Measurements from ENCODE around the gene THEMIS. TPM values are rescaled to one million over a fixed set of nuclear protein-coding genes. Genes with fewer than 3 reads are reported as not detected.
"Not testable (repeated sequence)": the region's sequence is repeated elsewhere in the genome, so short reads cannot be mapped to it uniquely, and the experiment has no call there.

THEMIS gene
- total RNA-seq, 1 donor from 2014 or later = 0.08 TPM

DNA sequence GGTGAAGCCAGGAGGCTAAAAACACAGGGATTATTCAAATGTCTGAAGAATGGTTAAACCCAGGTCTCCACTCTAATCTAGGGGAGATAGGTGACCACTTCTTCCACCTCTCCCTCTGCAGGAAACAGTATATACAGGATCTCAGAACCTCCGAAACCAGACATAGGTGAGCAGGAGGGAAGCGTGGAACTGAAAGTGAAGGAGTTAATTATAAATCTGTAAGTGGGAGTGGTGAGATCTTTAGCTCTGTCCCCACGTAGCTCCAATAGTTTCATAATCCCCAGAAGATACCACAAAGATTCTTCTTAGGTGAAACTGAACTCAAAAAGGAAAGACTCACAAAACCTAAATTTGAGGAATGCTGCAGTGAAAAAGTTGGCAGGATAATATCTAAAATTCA is 76.8 kb downstream of the THEMIS start:
- ATAC-seq (no peak), DNase-seq (ENCODE audit: missing footprints) (no peak)
- intact Hi-C loops (cut with DNase I) = no loop called here

DNA sequence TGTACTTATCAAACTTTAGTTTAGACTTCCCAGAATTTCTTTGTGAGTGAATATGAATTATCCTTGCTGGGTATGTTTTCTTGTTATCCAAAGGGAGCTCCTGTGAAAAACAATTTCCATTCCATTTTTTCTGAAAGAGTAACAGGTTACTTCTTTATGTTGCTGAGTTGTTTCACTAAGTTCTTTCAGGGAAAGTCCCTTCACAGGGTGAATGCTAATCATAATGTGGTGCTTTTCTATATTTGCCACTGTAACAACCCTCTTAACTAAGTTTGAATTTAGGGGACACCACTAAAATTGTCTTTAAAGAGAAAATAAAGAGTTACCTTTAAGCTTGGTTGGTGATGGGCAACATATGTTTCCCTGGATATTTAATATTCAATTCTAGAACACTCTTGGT is 79.4 kb downstream of the THEMIS start:
- DNase-seq (ENCODE audit: missing footprints) = no peak
- intact Hi-C loops (cut with DNase I) = no loop called here
- ATAC-seq = no peak

DNA sequence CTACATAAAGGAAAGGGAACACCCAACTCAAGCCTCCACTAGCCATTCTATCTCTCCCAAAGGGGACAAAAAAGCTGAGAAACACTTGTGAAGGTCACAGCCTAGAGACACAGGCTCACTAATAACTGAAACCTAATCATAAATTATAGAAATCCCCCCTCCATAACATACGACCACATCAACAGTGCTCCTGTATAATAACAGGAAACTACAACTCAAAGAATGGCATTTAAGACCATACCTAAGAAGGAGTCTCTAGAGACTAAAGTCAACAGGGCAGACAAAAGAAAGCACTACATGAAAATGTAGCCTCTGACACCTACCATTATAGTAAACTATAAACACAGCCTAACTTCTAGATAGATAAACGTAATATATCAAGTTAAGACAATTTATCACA is 82.7 kb downstream of the THEMIS start:
- ATAC-seq (no peak), DNase-seq (ENCODE audit: missing footprints) (no peak)
- intact Hi-C loops (cut with DNase I) = no loop called here

DNA sequence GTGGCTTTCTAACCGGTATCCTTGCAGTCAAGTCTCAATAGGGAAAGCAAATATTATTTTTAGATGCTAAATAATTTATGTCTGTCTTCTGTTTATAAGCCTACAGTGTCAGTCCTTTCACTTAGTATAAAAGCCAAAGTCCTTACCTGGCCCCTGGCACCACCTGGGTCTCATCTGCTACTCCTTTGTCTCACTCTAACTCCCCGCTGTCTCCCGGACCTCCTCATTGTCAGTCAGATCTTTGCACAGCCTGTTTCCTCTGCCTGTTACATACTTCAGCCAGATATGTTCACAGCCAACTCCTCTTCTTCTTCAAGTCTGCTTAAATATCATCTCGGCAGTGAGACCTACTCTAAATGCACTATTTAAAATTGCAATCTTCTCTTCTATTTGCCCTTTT is 84.2 kb downstream of the THEMIS start:
- no peak for ATAC-seq
- DNase-seq (ENCODE audit: missing footprints) = no peak
- intact Hi-C loops (cut with DNase I) = no loop called here

DNA sequence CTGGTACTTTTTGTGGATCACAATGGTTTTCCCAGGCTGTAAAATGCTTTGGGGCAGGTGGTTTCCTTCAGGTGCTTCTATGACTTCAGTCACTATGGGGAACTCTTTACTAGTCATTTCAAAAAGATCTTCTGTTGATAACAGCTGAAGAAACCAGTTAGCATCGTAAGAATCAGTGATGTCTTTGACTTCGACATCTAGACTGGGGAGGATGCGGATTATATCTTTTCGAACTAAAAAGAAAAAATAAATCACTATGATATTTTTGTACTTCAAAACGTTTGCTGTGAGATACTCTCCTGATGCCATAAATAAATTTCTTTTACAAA is 87.2 kb downstream of the THEMIS start:
- DNase-seq (ENCODE audit: missing footprints) = no peak
- intact Hi-C loops (cut with DNase I) = no loop called here
- no peak for ATAC-seq

DNA sequence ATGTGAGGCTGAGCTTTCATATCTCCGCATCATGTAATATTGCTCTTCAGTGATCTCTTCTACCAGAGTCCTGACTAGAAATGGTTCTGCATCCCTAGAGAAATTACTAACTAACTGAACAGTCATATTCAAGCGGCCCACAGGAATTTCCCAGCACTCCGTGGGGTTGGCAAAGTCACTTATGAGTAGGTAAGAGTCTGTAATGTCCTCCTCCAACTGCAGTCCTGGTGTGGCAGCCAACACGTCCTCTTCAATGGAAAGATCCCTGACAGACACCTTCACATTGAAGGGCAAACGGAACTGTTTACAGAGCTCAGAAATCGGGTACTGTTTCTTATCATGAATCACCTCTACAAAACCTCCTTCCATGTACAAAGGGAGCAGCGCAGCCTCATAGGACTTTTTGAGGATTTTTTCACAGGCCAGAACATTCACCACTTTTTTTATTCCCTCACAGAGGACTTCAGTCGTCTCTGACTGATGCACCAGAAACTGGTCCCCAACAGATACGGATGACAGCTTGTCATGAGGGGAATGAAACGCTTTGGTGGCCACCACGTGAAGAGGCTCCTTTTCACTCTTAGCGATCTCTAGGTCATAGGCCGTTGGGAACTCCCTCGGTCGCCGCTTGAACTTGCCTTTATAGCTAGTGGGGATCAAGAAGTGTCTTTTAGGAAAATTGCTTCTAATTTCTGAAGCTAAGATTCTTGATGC is 87.7 kb downstream of the THEMIS start:
- DNase-seq (ENCODE audit: missing footprints) = no peak
- intact Hi-C loops (cut with DNase I) = no loop called here
- no peak for ATAC-seq

DNA sequence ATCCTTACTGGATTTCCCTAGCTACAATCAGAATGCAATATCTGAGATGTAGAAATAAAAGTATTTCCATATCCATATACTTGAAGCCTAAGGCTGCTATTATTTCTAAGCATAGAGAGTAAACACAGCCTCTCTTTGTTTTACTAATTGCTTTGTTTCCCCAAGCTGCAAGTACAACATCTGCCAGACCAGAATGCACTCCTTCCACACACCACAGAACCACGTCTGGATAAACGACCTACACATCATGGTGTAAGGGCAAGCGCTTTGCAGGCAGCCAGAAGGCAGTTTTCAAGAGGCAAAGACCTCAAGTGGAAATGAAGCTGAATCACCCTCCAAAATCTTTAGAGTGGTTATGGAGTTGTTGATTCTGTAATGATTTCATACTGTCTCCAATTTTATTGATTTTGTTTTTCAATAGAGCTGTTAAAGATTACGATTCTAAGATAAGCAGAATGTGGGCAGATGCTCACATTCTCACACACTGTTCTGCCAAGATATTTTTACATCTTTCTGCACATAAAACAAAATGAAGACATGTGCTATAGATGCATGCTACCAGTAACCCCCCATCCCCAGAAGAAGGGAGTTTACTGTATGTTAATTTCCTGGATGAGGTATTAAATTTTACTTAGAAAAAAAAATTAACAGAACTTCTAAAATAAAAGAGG is 88.8 kb downstream of the THEMIS start:
- ATAC-seq (no peak), DNase-seq (ENCODE audit: missing footprints) (no peak)
- intact Hi-C loops (cut with DNase I) = no loop called here

DNA sequence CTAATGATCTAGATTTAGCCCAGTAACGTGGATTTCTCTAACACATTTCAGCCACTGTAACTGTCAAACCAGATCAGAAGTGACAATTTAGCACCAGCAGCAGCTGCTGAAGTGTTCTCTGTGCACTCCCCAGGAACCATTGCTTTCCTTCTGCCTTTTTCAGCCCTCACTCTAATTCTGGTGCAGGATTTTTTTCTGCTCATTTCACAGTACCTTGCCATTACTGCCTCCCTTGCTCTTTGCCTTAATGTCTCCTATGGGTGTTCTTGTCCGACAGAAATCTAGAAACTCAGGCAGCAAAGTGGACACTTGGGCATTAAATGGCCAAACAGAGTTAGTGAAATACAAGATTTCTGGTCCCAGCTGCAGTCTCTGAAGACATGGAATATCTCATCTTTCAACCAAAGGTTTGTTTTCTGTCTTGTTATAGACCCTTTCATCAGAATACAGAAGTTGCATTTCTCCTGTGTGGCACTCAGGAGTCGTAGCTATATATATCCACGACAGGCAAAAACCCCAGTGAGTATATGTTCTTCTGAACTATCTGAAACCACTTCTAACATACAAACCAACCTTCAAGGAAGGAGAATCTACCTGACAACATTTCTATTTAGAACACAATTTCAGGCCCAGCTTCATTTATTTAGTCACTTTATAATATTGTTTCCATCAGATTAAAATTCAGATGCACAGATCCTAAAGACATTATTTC is 92.9 kb downstream of the THEMIS start:
- intact Hi-C loops (cut with DNase I) = no loop called here
- ATAC-seq (no peak), DNase-seq (ENCODE audit: missing footprints) (no peak)

DNA sequence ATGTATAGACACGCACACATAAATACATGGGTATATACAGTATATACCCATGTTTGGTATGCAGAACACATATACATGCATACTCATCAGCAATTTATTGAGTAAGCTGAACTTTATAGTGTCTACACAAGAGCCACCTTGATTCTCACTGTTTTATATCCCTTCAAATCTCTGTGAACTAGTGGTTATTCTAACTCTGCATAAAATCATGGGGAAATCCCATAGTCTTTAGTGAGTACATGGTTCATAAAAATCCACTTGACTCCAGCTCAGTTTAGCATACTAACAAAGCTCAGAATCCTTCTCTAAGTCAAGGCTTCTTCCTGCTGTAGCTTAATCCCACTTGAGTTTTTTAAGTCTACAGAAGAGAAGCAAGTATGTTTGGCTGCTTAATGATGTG is 104.1 kb downstream of the THEMIS start:
- intact Hi-C loops (cut with DNase I) = no loop called here
- ATAC-seq (no peak), DNase-seq (ENCODE audit: missing footprints) (no peak)

DNA sequence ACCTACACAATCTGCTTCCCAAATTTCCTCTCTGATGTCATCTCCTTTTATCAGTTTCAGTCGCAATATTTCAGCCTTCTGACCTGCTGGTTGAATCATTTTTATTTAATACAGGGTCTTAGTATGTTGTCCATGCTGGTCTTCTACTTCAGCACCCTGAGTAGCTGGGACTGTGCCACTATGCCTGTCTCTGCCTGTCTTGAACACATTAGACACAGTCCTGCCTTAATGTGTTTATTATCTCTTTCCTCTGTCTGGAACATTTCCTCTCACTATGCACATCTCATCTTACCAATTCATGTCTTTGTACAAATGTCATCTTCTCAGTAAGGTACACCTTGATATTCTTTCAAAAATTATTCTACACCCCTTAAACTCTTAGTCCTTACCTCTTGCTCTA is 106.5 kb downstream of the THEMIS start:
- ATAC-seq = no peak
- no peak for DNase-seq (ENCODE audit: missing footprints)
- intact Hi-C loops (cut with DNase I) = no loop called here

DNA sequence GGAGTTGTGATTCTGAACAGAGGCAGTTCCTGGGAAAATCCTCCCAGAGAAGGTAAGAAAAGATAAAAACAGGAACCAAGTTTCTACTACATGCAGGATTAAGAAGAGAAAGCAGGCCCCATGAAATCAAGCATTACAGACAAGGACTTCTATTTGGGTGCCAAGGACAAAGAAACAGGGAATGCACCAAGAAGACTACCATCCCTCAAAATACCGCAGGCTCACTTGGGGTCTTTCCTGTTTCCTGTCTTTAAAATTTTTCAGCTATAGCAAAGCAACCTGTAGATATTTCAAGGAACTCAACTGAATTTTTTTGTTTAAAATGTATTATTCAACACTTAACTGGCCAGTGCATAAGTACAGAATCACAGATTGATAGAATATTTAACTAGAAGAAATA is 107.5 kb downstream of the THEMIS start:
- no peak for ATAC-seq

DNA sequence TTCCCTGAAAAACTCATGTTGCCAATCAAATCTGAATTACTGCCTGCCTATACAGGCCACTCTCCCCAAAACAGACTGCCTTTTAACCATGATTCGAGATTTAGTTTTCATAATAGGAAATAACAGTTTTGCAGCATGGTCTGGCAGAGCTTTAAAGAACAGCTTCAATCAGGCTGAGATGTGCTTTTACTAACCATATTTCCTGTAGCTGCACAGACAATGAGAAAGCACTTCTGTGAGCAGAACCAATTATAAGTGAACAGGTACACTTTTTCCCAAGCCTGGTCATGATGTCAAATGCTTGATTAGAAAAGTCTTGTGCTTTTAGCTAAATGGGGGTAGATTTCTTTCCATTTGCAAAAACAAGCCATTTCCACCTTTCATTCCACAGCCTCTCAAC is 108.2 kb downstream of the THEMIS start:
- no peak for DNase-seq (ENCODE audit: missing footprints)
- no peak for ATAC-seq
- intact Hi-C loops (cut with DNase I) = no loop called here

More for the DNA sequence above, 107.5 kb downstream of the THEMIS start:
- DNase-seq (ENCODE audit: missing footprints) = no peak
- intact Hi-C loops (cut with DNase I) = no loop called here

DNA sequence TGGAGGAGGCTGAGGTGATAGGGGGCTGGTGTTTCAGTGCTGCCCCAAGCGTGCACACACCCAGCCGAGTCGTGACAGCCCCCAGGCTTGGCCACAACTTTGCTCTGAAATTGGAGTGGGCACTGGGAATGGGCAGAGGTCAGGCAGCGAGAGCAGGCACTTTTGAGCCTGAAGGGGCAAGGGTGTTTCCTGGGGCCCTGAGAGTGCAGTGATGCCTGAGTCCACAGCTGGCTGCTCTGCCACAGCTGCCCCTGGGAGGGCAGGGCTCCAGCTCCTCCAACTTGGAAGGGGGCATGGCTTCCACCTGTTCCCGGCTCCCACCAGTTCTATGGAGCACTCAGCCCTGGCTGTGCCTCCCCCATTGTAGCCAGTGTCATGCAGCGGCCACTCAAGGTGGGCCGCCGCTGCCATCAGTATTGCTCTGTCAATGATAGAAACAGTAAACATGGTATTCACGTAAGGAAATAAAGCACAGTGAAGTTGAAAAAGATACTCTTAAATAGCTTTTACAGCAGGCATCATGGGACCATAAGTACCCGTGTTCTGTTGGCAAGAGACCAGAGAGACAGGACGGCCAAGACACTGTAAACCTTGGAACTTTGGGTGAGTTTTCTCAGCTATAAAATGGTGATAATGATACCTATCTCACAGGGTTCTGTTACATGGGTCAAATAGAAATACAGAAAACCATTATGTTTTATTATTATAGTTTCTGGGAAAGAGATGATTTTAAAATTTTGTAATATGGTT is 108.9 kb downstream of the THEMIS start:
- no peak for DNase-seq (ENCODE audit: missing footprints)
- ATAC-seq = no peak
- intact Hi-C loops (cut with DNase I) = no loop called here

DNA sequence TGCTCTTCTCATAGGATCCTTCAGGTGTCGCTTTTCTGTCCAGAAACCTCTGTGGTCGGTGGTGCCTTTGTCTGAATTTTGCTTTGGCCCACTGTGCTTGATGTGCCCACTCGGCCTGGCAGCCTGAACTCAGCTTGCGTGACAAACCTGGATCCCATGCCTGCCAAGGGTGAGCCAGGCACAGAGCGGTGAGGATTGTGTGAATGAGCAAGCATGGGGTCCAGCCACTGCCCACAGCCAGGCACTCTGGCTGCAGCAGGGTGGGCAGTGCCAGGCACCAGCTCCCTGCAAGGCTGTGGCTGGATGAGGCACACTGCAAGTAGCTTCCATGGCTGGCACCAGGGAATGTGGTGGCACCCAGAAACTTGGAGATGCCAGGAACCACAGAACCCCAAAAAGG is 110.3 kb downstream of the THEMIS start:
- intact Hi-C loops (cut with DNase I) = no loop called here
- ATAC-seq (no peak), DNase-seq (ENCODE audit: missing footprints) (no peak)

DNA sequence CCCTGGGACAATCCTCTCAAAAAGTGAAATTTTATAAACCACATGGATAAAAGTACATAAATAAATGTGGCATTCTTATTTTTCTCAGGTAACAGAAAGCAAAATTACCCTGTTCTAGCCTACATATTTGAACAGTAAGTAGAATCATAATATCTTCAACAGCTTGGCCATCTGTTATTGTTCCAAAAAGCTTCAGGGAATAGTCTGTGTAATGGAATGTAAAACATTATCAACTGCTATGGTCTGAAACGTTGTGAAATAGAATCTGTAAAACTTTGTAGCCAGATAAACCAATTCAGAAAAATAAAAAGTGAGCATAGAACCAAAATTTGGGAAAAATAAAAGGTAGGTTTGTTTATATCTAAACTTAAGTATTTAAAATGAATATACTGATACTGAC is 114.7 kb downstream of the THEMIS start:
- DNase-seq (ENCODE audit: missing footprints) = no peak
- intact Hi-C loops (cut with DNase I) = no loop called here
- no peak for ATAC-seq

DNA sequence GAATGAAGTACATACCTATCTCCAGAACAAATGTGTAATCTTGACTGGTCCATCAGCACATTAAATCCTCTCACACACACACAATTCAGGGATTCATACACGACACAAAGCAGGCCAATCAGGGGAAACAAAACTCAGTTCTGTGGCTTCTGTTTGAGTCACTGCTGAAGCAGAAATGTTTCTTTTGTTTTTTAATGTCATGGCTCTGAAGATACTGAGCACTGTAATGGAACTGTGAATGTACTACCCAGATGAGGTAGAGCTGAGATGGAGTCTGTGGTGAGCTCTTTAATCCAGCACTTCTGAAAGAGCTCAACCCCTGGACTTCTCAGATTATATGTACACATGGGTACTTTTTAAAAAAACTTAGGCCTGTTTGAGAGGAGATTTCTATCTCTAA is 116.4 kb downstream of the THEMIS start:
- intact Hi-C loops (cut with DNase I) = no loop called here
- no peak for DNase-seq (ENCODE audit: missing footprints)
- no peak for ATAC-seq

DNA sequence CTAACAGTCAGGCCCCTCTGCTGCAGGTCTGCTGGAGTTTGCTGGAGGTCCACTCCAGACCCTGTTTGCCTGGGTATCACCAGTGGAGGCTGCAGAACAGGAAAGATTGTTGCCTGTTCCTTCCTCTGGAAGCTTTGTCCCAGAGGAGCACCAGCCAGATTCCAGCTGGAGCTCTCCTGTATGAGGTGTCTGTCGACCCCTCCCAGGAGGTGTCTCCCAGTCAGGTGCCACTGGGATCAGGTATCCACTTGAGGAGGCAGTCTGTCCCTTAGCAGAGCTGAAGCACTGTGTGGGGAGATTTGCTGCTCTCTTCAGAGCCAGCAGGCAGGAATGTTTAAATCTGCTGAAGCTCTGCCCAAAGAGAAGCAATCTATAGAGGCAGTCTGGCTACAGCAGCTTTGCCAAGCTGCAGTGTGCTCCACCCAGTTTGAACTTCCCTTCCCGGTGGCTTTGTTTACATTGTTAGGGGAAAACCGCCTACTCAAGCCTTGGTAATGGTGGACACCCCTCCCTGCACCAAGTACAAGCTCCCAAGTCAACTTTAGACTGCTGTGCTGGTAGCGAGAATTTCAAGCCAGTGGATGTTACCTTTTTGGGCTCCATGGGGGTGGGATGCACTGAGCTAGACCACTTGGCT is 119.1 kb downstream of the THEMIS start:
- intact Hi-C loops (cut with DNase I); ATAC-seq; DNase-seq (ENCODE audit: missing footprints): not testable (repeated sequence)

DNA sequence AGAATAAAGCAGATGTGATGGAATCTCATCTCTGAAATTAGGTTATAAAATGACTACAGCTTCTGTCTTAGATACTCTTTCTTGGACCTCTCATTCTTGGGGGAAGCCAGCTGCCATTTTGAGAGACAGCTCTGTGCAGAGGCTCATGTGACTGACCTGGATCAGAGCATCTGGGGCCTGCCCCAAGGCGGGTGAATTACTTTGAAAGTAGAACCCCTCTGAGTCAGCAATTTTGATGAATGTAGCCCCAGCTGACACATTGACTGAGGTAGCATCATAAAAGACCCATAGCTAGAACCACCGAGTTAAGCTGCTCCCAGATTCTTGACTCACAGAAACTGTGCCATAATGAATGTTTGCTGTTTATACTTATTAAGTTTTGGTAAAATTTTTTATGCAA is 124.5 kb downstream of the THEMIS start:
- intact Hi-C loops (cut with DNase I) = no loop called here
- DNase-seq (ENCODE audit: missing footprints) (no peak), ATAC-seq (no peak)

DNA sequence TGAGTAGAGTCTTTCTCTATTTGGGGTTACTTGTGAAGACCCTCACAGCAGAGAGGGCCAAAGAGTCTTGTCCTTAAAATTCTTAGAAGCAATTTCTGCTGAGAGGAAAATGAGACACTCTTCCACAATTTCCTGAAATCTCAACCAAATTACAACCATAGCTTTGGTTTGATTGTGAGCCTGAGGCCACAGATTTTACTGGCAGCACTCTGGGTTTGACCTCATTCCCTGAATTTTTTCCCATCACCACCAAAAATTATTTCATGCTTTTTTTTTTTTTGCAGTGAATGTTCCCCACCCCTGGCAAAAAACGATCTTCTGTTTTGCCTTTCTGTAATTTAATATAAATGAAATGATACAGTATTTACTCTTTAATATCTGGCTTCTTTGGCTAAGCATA is 125.5 kb downstream of the THEMIS start:
- no peak for DNase-seq (ENCODE audit: missing footprints)
- no peak for ATAC-seq
- intact Hi-C loops (cut with DNase I) = no loop called here

All from Right ventricle myocardium inferior (tissue), 1 donor.